Liver (tissue), 3 donors: ENCODE results near the gene MAGEC3.

Experiments used
- EGR1 ChIP-seq, 2 donors: IDR thresholded peaks; 2 replicates each; pipeline ENCODE4 v1.6.1; 2016 to 2018; ENCODE audit warnings: antibody characterized with exemption in 2 of 2, low read depth in 2 of 2
- FOXA1 ChIP-seq: IDR thresholded peaks from 2 replicates; pipeline ENCODE4 v1.6.1; 2016; ENCODE audit warnings: antibody characterized with exemption
- FOXA2 ChIP-seq: IDR thresholded peaks from 2 replicates; pipeline ENCODE4 v1.6.1; 2016; ENCODE audit warnings: antibody characterized with exemption
- RAD21 ChIP-seq, 2 donors: IDR thresholded peaks; 2 replicates each; pipeline ENCODE4 v1.6.1; 2016; ENCODE audit warnings: antibody characterized with exemption in 2 of 2, mild to moderate bottlenecking in 2 of 2
- SP1 ChIP-seq: IDR thresholded peaks from 2 replicates; pipeline ENCODE4 v1.6.1; 2018; ENCODE audit warnings: antibody characterized with exemption, mild to moderate bottlenecking
- TAF1 ChIP-seq: conservative IDR thresholded peaks from 2 replicates; pipeline ENCODE4 v1.6.1; 2016; ENCODE audit warnings: antibody characterized with exemption, mild to moderate bottlenecking
- YY1 ChIP-seq: IDR thresholded peaks from 2 replicates; pipeline ENCODE4 v1.6.1; 2016; ENCODE audit warnings: antibody characterized with exemption, mild to moderate bottlenecking
- TF ChIP-seq, protein P1 (sequence below): fragments of 150-350 bp; IDR thresholded peaks from 2 replicates; pipeline ENCODE4 v1.5.1; 2017; ENCODE audit warnings: improper control_type of control experiment, low read depth, low read length; ENCODE audit not compliant: missing input control
- TF ChIP-seq, protein P2 (sequence below): IDR thresholded peaks from 2 replicates; pipeline ENCODE4 v1.6.1; 2016; ENCODE audit warnings: antibody characterized with exemption, mild to moderate bottlenecking
- TF ChIP-seq, protein P3 (sequence below): IDR thresholded peaks from 2 replicates; pipeline ENCODE4 v1.6.1; 2016; ENCODE audit warnings: antibody characterized with exemption
- TF ChIP-seq, protein P4 (sequence below): IDR thresholded peaks from 2 replicates; pipeline ENCODE4 v1.6.1; 2016; ENCODE audit warnings: antibody characterized with exemption
- TF ChIP-seq, protein P5 (sequence below): IDR thresholded peaks from 2 replicates; pipeline ENCODE4 v1.6.1; 2016; ENCODE audit warnings: antibody characterized with exemption
- donor health status: healthy.
- donor health status: healthy.

DNA sequence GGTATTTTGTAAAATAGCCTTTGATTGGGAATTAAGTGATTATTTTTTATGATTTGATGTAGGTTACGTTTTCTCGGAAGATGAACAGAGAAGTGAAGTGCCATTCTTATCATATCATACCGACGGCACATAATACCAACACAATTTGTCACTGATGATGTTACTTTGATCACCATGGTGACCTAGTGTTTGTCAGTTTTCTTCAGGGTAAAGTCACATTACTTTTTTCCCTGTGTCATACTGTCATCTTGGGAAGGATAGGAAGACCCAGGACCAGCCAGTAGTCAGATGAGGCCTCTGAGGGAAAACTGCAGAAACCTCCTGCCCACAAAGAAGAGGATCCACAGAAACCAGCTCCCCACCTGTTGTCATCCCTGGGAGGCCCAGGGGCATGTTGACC, 64.2 kb downstream of the MAGEC3 start:
- TF ChIP-seq, protein P1, sequence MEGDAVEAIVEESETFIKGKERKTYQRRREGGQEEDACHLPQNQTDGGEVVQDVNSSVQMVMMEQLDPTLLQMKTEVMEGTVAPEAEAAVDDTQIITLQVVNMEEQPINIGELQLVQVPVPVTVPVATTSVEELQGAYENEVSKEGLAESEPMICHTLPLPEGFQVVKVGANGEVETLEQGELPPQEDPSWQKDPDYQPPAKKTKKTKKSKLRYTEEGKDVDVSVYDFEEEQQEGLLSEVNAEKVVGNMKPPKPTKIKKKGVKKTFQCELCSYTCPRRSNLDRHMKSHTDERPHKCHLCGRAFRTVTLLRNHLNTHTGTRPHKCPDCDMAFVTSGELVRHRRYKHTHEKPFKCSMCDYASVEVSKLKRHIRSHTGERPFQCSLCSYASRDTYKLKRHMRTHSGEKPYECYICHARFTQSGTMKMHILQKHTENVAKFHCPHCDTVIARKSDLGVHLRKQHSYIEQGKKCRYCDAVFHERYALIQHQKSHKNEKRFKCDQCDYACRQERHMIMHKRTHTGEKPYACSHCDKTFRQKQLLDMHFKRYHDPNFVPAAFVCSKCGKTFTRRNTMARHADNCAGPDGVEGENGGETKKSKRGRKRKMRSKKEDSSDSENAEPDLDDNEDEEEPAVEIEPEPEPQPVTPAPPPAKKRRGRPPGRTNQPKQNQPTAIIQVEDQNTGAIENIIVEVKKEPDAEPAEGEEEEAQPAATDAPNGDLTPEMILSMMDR = no peak
- TF ChIP-seq EGR1 (IDR thresholded peaks at IDR 0.05; ENCODE audit: low read depth in 2 of 2) (no peak), SP1 (no peak), TAF1 (no peak), RAD21 (IDR thresholded peaks at IDR 0.05) (no peak), YY1 (no peak), FOXA1 (no peak), FOXA2 (no peak)
- TF ChIP-seq, protein P2, sequence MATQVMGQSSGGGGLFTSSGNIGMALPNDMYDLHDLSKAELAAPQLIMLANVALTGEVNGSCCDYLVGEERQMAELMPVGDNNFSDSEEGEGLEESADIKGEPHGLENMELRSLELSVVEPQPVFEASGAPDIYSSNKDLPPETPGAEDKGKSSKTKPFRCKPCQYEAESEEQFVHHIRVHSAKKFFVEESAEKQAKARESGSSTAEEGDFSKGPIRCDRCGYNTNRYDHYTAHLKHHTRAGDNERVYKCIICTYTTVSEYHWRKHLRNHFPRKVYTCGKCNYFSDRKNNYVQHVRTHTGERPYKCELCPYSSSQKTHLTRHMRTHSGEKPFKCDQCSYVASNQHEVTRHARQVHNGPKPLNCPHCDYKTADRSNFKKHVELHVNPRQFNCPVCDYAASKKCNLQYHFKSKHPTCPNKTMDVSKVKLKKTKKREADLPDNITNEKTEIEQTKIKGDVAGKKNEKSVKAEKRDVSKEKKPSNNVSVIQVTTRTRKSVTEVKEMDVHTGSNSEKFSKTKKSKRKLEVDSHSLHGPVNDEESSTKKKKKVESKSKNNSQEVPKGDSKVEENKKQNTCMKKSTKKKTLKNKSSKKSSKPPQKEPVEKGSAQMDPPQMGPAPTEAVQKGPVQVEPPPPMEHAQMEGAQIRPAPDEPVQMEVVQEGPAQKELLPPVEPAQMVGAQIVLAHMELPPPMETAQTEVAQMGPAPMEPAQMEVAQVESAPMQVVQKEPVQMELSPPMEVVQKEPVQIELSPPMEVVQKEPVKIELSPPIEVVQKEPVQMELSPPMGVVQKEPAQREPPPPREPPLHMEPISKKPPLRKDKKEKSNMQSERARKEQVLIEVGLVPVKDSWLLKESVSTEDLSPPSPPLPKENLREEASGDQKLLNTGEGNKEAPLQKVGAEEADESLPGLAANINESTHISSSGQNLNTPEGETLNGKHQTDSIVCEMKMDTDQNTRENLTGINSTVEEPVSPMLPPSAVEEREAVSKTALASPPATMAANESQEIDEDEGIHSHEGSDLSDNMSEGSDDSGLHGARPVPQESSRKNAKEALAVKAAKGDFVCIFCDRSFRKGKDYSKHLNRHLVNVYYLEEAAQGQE = no peak
- TF ChIP-seq, protein P3, sequence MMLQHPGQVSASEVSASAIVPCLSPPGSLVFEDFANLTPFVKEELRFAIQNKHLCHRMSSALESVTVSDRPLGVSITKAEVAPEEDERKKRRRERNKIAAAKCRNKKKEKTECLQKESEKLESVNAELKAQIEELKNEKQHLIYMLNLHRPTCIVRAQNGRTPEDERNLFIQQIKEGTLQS = no peak
- TF ChIP-seq, protein P4, sequence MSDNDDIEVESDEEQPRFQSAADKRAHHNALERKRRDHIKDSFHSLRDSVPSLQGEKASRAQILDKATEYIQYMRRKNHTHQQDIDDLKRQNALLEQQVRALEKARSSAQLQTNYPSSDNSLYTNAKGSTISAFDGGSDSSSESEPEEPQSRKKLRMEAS = no peak
- TF ChIP-seq, protein P5, sequence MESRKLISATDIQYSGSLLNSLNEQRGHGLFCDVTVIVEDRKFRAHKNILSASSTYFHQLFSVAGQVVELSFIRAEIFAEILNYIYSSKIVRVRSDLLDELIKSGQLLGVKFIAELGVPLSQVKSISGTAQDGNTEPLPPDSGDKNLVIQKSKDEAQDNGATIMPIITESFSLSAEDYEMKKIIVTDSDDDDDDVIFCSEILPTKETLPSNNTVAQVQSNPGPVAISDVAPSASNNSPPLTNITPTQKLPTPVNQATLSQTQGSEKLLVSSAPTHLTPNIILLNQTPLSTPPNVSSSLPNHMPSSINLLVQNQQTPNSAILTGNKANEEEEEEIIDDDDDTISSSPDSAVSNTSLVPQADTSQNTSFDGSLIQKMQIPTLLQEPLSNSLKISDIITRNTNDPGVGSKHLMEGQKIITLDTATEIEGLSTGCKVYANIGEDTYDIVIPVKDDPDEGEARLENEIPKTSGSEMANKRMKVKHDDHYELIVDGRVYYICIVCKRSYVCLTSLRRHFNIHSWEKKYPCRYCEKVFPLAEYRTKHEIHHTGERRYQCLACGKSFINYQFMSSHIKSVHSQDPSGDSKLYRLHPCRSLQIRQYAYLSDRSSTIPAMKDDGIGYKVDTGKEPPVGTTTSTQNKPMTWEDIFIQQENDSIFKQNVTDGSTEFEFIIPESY = no peak
